HG03135 (cell line): ENCODE measurements around the gene LMBR1L.

ENCODE experiments used
- ATAC-seq: cut with Tn5 transposase; IDR thresholded peaks from one replicate; pipeline ENCODE4 v1.9.1; 2021; ENCODE audit warnings: mild to moderate bottlenecking, moderate library complexity; ENCODE audit not compliant: unreplicated experiment

The LMBR1L gene

DNA sequence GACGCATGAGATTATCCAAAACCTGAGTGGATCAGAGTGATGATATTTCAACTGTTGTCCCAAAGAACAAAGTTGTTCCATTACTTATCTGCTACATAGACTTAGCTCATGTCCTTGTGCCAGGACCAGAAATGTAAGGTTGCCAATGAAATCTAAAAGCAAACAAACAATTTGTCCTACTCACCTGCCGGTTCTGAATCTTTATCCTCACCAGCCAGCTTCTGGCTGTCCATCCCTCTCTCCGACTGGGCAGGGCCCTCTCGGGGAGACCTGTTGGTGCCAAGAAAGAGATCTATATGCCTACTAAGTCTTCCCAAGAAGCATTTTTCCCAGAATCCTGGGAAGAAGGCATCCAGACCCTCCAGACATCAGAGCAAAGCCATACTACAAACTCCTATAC, 55.6 kb downstream of the LMBR1L start:
- no peak for ATAC-seq

- no peak for ATAC-seq
These were observed 56.1 kb downstream of the LMBR1L start for GRCh38 chr12:49054524-49054923.

DNA sequence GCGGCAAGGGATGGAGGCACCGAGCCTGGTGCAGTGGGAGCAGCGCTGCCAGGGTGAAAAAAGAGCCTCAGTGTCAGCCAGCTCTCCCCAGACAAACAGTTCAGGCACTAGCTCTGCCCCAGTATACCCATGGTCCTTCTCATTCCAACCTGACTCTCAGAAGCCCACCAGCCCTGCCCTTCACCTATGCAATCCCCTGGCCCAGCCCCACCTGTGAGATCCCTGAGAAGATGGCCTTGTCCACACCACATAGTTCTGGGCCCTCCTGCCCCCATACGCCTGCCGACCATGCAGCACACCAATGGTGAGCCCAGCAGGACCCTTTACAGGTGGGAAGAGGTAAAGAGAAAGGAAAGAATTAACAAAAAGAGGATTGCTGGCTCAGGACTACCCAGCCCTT, 56.6 kb downstream of the LMBR1L start:
- ATAC-seq: no peak

- ATAC-seq: no peak
These were observed 58.0 kb downstream of the LMBR1L start for GRCh38 chr12:49052451-49053208.

DNA sequence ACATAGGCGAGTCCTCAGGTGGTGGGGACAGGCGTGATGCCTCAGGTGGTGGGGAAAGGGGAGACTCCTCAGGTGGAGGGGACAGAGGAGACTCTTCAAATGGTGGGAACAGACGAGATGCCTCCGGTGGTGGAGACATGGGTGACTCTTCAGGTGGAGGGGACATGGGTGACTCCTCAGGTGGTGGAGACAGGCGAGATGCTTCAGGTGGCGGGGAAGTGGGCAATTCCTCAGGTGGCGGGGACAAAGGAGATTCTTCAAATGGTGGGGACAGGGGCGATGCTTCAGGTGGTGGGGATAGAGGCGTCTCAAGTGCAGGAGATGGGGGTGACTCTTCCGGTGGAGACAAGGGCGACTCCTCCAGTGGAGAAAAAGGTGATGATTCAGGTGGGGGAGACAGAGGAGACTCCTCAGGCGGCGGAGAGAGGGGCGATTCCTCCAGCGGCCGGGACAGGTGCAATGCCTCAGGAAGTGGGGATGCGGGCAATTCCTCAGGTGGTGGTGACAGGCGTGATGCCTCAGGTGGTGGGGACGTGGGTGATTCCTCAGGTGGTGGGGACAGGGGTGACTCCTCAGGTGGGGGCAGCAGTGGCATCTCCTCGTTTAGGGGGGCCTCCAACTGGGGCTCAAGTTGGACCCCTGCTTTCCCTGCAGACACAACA, 58.7 kb downstream of the LMBR1L start:
- no peak for ATAC-seq

GRCh38 chr12:49051373-49051764, 59.3 kb downstream of the LMBR1L start:
- no peak for ATAC-seq

- ATAC-seq: no peak
These were observed 59.9 kb downstream of the LMBR1L start for GRCh38 chr12:49050507-49051372.

DNA sequence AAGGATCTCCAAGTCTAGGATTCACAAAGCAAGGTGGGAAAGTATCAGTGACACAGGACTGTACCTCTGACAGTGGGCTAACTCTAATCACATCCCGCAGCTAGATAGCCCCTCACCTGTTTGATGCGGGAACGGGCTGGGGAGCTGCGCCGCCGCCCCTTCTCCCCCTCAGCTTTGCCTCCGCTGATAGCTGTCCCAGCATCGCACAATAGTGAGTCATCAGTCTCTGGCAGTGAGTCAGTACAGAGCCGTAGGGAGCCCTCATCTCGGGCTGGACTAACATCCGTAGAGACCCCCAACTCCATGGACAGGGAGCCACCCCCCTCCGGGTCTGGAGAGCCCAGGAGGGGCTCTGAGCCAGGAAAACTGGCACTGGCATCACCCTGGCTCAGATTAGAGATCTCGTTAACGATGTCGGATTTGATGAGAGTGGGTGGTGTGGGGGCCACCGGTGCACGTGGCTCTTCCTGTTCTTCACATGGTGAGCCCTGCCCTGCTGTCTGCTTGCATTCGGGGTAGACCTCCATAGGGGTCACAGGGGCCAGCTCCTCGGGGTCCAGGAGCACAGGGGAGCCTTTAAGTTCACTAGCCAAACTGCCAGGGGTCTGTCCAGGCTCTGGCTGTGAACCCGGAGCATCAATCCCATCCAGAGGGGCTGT, 61.0 kb downstream of the LMBR1L start:
- no peak for ATAC-seq

DNA sequence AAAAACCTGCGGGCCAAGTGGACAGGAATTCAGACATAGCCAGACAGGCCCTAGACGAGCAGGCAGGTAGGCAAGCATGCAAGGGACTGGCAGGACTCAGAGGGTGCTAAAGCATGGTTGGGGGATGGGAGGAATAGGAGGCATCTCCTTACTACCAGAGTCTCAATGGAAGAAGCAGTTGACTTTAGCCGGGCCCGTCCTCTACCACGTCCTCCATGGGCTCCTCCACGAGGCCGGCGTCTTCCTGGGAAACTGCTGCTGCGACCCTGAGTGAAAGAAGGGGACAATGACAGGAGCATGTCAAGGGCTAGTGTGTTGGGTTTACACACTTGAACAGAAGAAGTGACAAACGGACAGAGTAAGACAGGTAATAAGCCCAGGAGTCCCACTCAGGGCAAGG, 61.7 kb downstream of the LMBR1L start:
- no peak for ATAC-seq
